ENCODE measurements around the gene DR1. TPM values are rescaled to one million over a fixed set of nuclear protein-coding genes. Genes with fewer than 3 reads are reported as not detected.
"Not testable (repeated sequence)": the region's sequence is repeated elsewhere in the genome, so short reads cannot be mapped to it uniquely, and the experiment has no call there.

Gene DR1
- total RNA-seq, 2 donors from 2014 or later: 44.3 to 56.4 TPM

DNA sequence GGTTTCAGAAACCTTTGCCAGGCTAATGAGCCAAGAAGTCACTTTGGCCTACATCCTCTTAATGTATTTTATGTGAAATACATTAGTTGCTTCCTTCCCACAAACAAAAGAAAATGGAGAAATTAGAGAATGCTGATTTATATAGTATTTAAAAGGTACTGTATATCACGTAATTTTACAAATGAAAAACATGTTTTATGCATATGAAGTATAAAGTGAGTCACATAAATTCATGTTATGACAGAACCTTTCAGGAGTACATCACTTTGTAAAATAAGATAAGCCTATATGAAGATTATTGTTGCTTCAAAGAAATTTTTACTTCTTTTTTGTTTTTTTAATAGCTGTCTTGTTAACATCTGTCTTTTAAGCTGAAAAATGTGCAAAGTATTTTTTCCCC lies 4.6 kb downstream of the DR1 start:
- no peak overlapping the region for H3K4me3 Mint-ChIP-seq
- H3K27ac Mint-ChIP-seq: no peak overlapping the region
- no peak overlapping the region for H3K9ac ChIP-seq (ENCODE audit: extremely low read depth, low read length, poor library complexity, severe bottlenecking)
- TF ChIP-seq, protein P1, sequence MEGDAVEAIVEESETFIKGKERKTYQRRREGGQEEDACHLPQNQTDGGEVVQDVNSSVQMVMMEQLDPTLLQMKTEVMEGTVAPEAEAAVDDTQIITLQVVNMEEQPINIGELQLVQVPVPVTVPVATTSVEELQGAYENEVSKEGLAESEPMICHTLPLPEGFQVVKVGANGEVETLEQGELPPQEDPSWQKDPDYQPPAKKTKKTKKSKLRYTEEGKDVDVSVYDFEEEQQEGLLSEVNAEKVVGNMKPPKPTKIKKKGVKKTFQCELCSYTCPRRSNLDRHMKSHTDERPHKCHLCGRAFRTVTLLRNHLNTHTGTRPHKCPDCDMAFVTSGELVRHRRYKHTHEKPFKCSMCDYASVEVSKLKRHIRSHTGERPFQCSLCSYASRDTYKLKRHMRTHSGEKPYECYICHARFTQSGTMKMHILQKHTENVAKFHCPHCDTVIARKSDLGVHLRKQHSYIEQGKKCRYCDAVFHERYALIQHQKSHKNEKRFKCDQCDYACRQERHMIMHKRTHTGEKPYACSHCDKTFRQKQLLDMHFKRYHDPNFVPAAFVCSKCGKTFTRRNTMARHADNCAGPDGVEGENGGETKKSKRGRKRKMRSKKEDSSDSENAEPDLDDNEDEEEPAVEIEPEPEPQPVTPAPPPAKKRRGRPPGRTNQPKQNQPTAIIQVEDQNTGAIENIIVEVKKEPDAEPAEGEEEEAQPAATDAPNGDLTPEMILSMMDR (conservative IDR thresholded peaks at IDR 0.05): no peak
- no peaks in the 10 kb centered on the region for H3K9me3 Mint-ChIP-seq
- H3K4me1 ChIP-seq (ENCODE audit: control insufficient read depth, insufficient read depth, low read length): peaks cover 4% of the 10 kb centered on the region
- WGBS, 2 experiments (ENCODE audit: insufficient coverage in 1 of 2, insufficient read length in 1 of 2): no CpG with 5 or more reads among the region's 1 CpG
- peak overlapping the region; percentile 90 for H3K4me3 ChIP-seq (ENCODE audit: low read length)
- H3K9me3 ChIP-seq (ENCODE audit: control insufficient read depth, low read length): no peaks in the 10 kb centered on the region
- peaks cover 22% of the 10 kb centered on the region for H3K36me3 ChIP-seq (ENCODE audit: control insufficient read depth, insufficient read depth, low read length)
- H3K27me3 Mint-ChIP-seq (ENCODE audit: insufficient read depth): no peaks in the 10 kb centered on the region
- no peak for DNase-seq
- peaks cover 16% of the 10 kb centered on the region for H3K36me3 Mint-ChIP-seq (ENCODE audit: low read depth)
- no peaks in the 10 kb centered on the region for H3K27me3 ChIP-seq (ENCODE audit: control insufficient read depth, insufficient read depth, low read length, poor library complexity, severe bottlenecking)
- H3K27ac ChIP-seq (ENCODE audit: low read depth, low read length): no peak overlapping the region
- H3K4me1 Mint-ChIP-seq: peaks cover 15% of the 10 kb centered on the region

DNA sequence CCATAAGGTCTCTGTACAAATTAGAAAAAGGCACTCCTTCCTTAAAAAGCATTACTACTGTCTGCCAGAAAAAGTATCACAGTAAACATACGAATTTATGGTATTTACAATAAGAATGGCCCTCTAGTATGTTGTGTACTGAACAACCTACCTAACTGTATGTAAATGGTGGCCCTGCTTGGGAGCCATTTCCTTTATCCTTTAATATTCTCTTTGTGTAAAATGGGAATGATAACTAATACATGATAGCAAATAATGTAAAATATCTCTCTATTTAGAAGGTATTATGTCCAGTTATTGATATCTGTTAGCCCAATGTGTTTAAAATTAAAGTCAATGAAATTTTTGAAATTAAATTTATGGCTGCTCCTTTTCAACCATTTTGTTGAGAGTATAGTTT lies 5.2 kb downstream of the DR1 start:
- no peak overlapping the region for H3K27ac ChIP-seq (ENCODE audit: low read depth, low read length)
- H3K27me3 ChIP-seq (ENCODE audit: control insufficient read depth, insufficient read depth, low read length, poor library complexity, severe bottlenecking): no peaks in the 10 kb centered on the region
- peaks cover 27% of the 10 kb centered on the region for H3K36me3 ChIP-seq (ENCODE audit: control insufficient read depth, insufficient read depth, low read length)
- DNase-seq: no peak
- no peak overlapping the region for H3K4me3 ChIP-seq (ENCODE audit: low read length)
- H3K27me3 Mint-ChIP-seq (ENCODE audit: insufficient read depth): no peaks in the 10 kb centered on the region
- H3K4me1 Mint-ChIP-seq: peaks cover 15% of the 10 kb centered on the region
- peaks cover 4% of the 10 kb centered on the region for H3K4me1 ChIP-seq (ENCODE audit: control insufficient read depth, insufficient read depth, low read length)
- H3K4me3 Mint-ChIP-seq: no peak overlapping the region
- TF ChIP-seq, protein P1 (conservative IDR thresholded peaks at IDR 0.05): no peak
- no peak overlapping the region for H3K9ac ChIP-seq (ENCODE audit: extremely low read depth, low read length, poor library complexity, severe bottlenecking)
- H3K9me3 Mint-ChIP-seq: no peaks in the 10 kb centered on the region
- 100% methylated on average over 1 of the region's 1 CpG for WGBS, 2 experiments (ENCODE audit: insufficient coverage in 1 of 2, insufficient read length in 1 of 2)
- no peaks in the 10 kb centered on the region for H3K9me3 ChIP-seq (ENCODE audit: control insufficient read depth, low read length)
- peaks cover 22% of the 10 kb centered on the region for H3K36me3 Mint-ChIP-seq (ENCODE audit: low read depth)
- no peak overlapping the region for H3K27ac Mint-ChIP-seq

DNA sequence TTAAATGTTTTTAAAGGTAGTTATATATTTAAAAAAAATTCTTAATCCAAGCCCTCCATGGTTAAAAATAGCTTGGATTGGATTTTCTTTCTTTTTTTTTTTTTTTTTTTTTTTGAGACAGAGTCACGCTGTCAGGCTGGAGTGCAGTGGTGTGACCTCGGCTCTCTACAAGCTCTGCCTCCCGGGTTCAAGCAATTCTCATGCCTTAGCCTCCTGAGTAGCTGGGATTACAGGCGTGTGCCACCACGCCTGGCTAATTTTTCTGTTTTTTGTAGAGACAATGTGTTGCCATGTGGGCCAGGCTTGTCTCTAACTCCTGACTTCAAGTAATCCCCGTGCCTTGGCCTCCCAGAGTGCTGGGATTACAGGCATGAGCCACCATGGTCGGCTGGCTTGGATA lies 5.6 kb downstream of the DR1 start:
- peaks cover 32% of the 10 kb centered on the region for H3K36me3 ChIP-seq (ENCODE audit: control insufficient read depth, insufficient read depth, low read length)
- not testable (repeated sequence) for H3K9me3 ChIP-seq (ENCODE audit: control insufficient read depth, low read length); H3K9me3 Mint-ChIP-seq; DNase-seq; H3K27me3 Mint-ChIP-seq (ENCODE audit: insufficient read depth); H3K9ac ChIP-seq (ENCODE audit: extremely low read depth, low read length, poor library complexity, severe bottlenecking); H3K27ac Mint-ChIP-seq; H3K27me3 ChIP-seq (ENCODE audit: control insufficient read depth, insufficient read depth, low read length, poor library complexity, severe bottlenecking); H3K4me1 ChIP-seq (ENCODE audit: control insufficient read depth, insufficient read depth, low read length); H3K4me3 Mint-ChIP-seq; H3K27ac ChIP-seq (ENCODE audit: low read depth, low read length); H3K4me3 ChIP-seq (ENCODE audit: low read length)
- peaks cover 26% of the 10 kb centered on the region for H3K36me3 Mint-ChIP-seq (ENCODE audit: low read depth)
- peaks cover 15% of the 10 kb centered on the region for H3K4me1 Mint-ChIP-seq
- 93 to 97% methylated on average over 6 to 7 of the region's 7 CpGs for WGBS, 2 experiments (ENCODE audit: insufficient coverage in 1 of 2, insufficient read length in 1 of 2)

- no peak overlapping the region for H3K4me3 Mint-ChIP-seq
- peaks cover 15% of the 10 kb centered on the region for H3K4me1 Mint-ChIP-seq
- peaks cover 35% of the 10 kb centered on the region for H3K36me3 Mint-ChIP-seq (ENCODE audit: low read depth)
- no peaks in the 10 kb centered on the region for H3K27me3 Mint-ChIP-seq (ENCODE audit: insufficient read depth)
- no peak overlapping the region for H3K9ac ChIP-seq (ENCODE audit: extremely low read depth, low read length, poor library complexity, severe bottlenecking)
- no peaks in the 10 kb centered on the region for H3K9me3 Mint-ChIP-seq
- TF ChIP-seq, protein P1 (conservative IDR thresholded peaks at IDR 0.05): no peak
- H3K4me3 ChIP-seq (ENCODE audit: low read length): no peak overlapping the region
- H3K27me3 ChIP-seq (ENCODE audit: control insufficient read depth, insufficient read depth, low read length, poor library complexity, severe bottlenecking): no peaks in the 10 kb centered on the region
- H3K27ac Mint-ChIP-seq: peak overlapping the region; percentile 66
- peaks cover 4% of the 10 kb centered on the region for H3K4me1 ChIP-seq (ENCODE audit: control insufficient read depth, insufficient read depth, low read length)
- DNase-seq: no peak
- H3K27ac ChIP-seq (ENCODE audit: low read depth, low read length): no peak overlapping the region
- peaks cover 42% of the 10 kb centered on the region for H3K36me3 ChIP-seq (ENCODE audit: control insufficient read depth, insufficient read depth, low read length)
- no peaks in the 10 kb centered on the region for H3K9me3 ChIP-seq (ENCODE audit: control insufficient read depth, low read length)
Measured at GRCh38 chr1:93352376-93352775, 6.7 kb downstream of the DR1 start.

Measured in endodermal cell (in vitro differentiated cells).